Left lung (tissue), 10 donors: ENCODE data around the gene KATNBL1. TPM values are rescaled to one million over a fixed set of nuclear protein-coding genes. Genes with fewer than 3 reads are reported as not detected.
"Not testable (repeated sequence)": the region's sequence is repeated elsewhere in the genome, so short reads cannot be mapped to it uniquely, and the experiment has no call there.

ENCODE experiments used
- ATAC-seq: fragments of 200-7000 bp; cut with Tn5 transposase; one replicate; pipeline ENCODE4 v1.9.1; 2020; ENCODE audit warnings: moderate library complexity
- DNase-seq, 4 donors: peaks; one replicate each; pipeline ENCODE4 v3.0.0-alpha.2; 2013 to 2020
- H3K27ac ChIP-seq, 2 donors: fragments of 200-600 bp; sonication (generic) in 1 of 2; one replicate each; pipeline versions ENCODE4 v1.5.0 to v1.8.0; 2020 to 2021
- H3K27me3 ChIP-seq, 2 donors: fragments of 200-600 bp; sonication (generic) in 1 of 2; one replicate each; pipeline versions ENCODE4 v1.5.0 to v1.8.0; 2020 to 2021
- H3K36me3 ChIP-seq, 2 donors: fragments of 200-600 bp; sonication (generic) in 1 of 2; one replicate each; pipeline versions ENCODE4 v1.5.0 to v1.8.0; 2020 to 2021
- H3K4me1 ChIP-seq, 2 donors: fragments of 200-600 bp; one replicate each; pipeline ENCODE4 v1.8.0; 2021
- H3K4me3 ChIP-seq, 2 donors: fragments of 200-600 bp; sonication (generic) in 1 of 2; one replicate each; pipeline versions ENCODE4 v1.5.0 to v1.8.0; 2020 to 2021; ENCODE audit warnings: mild to moderate bottlenecking in 1 of 2
- H3K9me3 ChIP-seq, 2 donors: fragments of 200-600 bp; sonication (generic) in 1 of 2; one replicate each; pipeline versions ENCODE4 v1.5.0 to v1.8.0; 2020 to 2021
- CTCF ChIP-seq, 2 donors: fragments of 200-600 bp; sonication (generic) in 1 of 2; IDR thresholded peaks; one replicate each; pipeline versions ENCODE4 v1.5.0 to v1.8.0; 2021; ENCODE audit warnings: antibody characterized with exemption in 2 of 2
- intact Hi-C, 2 donors: fragments of 100-400 bp; cut with DNase I; formaldehyde crosslinking; loops; one replicate each; pipeline versions ENCODE4 v1.11.2 to v1.14.2; 2022
- polyA plus RNA-seq, 6 donors: library from polyadenylated mRNA; unstranded; fragments of 120-200 nt; gene quantifications; one replicate each; pipeline ENCODE4 v1.2.1, GENCODE V29; 2013; ENCODE audit not compliant: insufficient read length in 6 of 6
- total RNA-seq, 2 donors: library from RNA; stranded (reverse); fragmentation: NEBNext Ultra II Directional; extraction: Animal tissue kit (Norgen Biotek cat#: 25700); gene quantifications; one replicate each; pipeline ENCODE4 v1.2.1, GENCODE V29; 2021
- donor health status: DM: no; HTN: yes; CAD: no.
- donor health status: DM: no; HTN: no; CAD: no.

KATNBL1 gene
- total and polyA plus RNA-seq, 8 donors = 37.4 to 112 (median 88.0) TPM

- H3K27ac ChIP-seq = no peak overlapping the region
- no peaks in the 10 kb centered on the region for H3K36me3 ChIP-seq
- no peak for DNase-seq
- H3K9me3 ChIP-seq = no peaks in the 10 kb centered on the region
- intact Hi-C loops = loop anchor here in 1 of 2 donors (5.0 to 10.0 kb wide), 2 partner anchors 101 to 149 kb away; no protein-coding TSS in a partner anchor
- no peak overlapping the region for H3K4me3 ChIP-seq
- ATAC-seq = no peak
- peaks cover 5 to 8% of the 10 kb centered on the region in 2 donors for H3K4me1 ChIP-seq
- no peaks in the 10 kb centered on the region for H3K27me3 ChIP-seq
- no peak for TF ChIP-seq CTCF (IDR thresholded peaks at IDR 0.05)
These were observed 3.8 kb upstream of the KATNBL1 start for GRCh38 chr15:34213690-34214089.

GRCh38 chr15:34206011-34206410, 3.9 kb downstream of the KATNBL1 start:
- Histone ChIP-seq H3K4me3 (no peak overlapping the region), H3K27me3 (no peaks in the 10 kb centered on the region), H3K36me3 (peaks cover 0 to 7% of the 10 kb centered on the region in 2 donors), H3K4me1 (peaks cover 11 to 22% of the 10 kb centered on the region in 2 donors), H3K9me3 (no peaks in the 10 kb centered on the region), H3K27ac (no peak overlapping the region)
- ATAC-seq (no peak), DNase-seq (no peak)
- TF ChIP-seq CTCF (IDR thresholded peaks at IDR 0.05) = no peak
- intact Hi-C loops = no loop called here

- H3K36me3 ChIP-seq = peaks cover 0 to 12% of the 10 kb centered on the region in 2 donors
- H3K4me3 ChIP-seq = no peak overlapping the region
- peaks cover 9 to 16% of the 10 kb centered on the region in 2 donors for H3K4me1 ChIP-seq
- intact Hi-C loops = no loop called here
- ATAC-seq (no peak), DNase-seq (no peak)
- H3K27ac ChIP-seq = no peak overlapping the region
- H3K27me3 ChIP-seq = no peaks in the 10 kb centered on the region
- TF ChIP-seq CTCF (IDR thresholded peaks at IDR 0.05) = no peak
- no peaks in the 10 kb centered on the region for H3K9me3 ChIP-seq
These were observed 6.0 kb downstream of the KATNBL1 start for GRCh38 chr15:34203936-34204335.

- no peak for DNase-seq
- intact Hi-C loops = no loop called here
- H3K27me3 ChIP-seq = no peaks in the 10 kb centered on the region
- peaks cover 0 to 14% of the 10 kb centered on the region in 2 donors for H3K36me3 ChIP-seq
- no peaks in the 10 kb centered on the region for H3K9me3 ChIP-seq
- no peak overlapping the region for H3K27ac ChIP-seq
- TF ChIP-seq CTCF (IDR thresholded peaks at IDR 0.05) = no peak
- ATAC-seq = no peak
- H3K4me1 ChIP-seq = peaks cover 3 to 10% of the 10 kb centered on the region in 2 donors
- H3K4me3 ChIP-seq = no peak overlapping the region
These were observed 6.6 kb downstream of the KATNBL1 start for GRCh38 chr15:34203305-34203704.

- H3K4me1 ChIP-seq, H3K9me3 ChIP-seq, intact Hi-C loops, H3K27ac ChIP-seq, H3K4me3 ChIP-seq, DNase-seq, H3K27me3 ChIP-seq, ATAC-seq, H3K36me3 ChIP-seq: not testable (repeated sequence)
These were observed 16.6 kb downstream of the KATNBL1 start for GRCh38 chr15:34193272-34193671.

- Histone ChIP-seq H3K36me3 (peaks cover 0 to 8% of the 10 kb centered on the region in 2 donors), H3K27ac (no peak overlapping the region), H3K27me3 (no peaks in the 10 kb centered on the region), H3K4me3 (no peak overlapping the region), H3K9me3 (no peaks in the 10 kb centered on the region), H3K4me1 (peaks cover 0 to 6% of the 10 kb centered on the region in 2 donors)
- intact Hi-C loops = no loop called here
- no peak for TF ChIP-seq CTCF (IDR thresholded peaks at IDR 0.05)
- DNase-seq = no peak
- no peak for ATAC-seq
These were observed 21.2 kb downstream of the KATNBL1 start for GRCh38 chr15:34188711-34189110.
